Endothelial cell of umbilical vein (primary cell): ENCODE data around the gene C11orf68. TPM values are rescaled to one million over a fixed set of nuclear protein-coding genes. Genes with fewer than 3 reads are reported as not detected.

Experiments used
- BruUV-seq: library from RNA; stranded (reverse); fragments of 400-500 nt; replicated peaks from 2 replicates; lab custom pipeline; 2021; lab: Mats Ljungman, UMichigan
- CTCF ChIA-PET: fragments of 300-600, 350-600 bp; sonication (Branson Sonifier 250); formaldehyde crosslinking; loops from one replicate; lab custom pipeline; 2021; ENCODE audit warnings: antibody characterized with exemption, inconsistent platforms; lab: Charles Lee
- POLR2A ChIA-PET: fragments of 300-600, 350-600 bp; sonication (Branson Sonifier 250); formaldehyde crosslinking; loops from one replicate; lab custom pipeline; 2021; ENCODE audit warnings: antibody characterized with exemption, inconsistent platforms; lab: Charles Lee
- DNase-seq: peaks from one replicate; pipeline ENCODE4 v3.0.0-alpha.2; 2011; ENCODE audit warnings: low read depth, low spot score
- FAIRE-seq: peaks from 2 replicates; lab custom pipeline; 2011; peaks lifted over from hg19 to GRCh38; lab: Jason Lieb, UNC
- H2AFZ ChIP-seq: 2 replicates; pipeline ENCODE4 v1.6.0; 2012; ENCODE audit warnings: low read depth, low read length, control low read depth, inconsistent platforms
- H3K27ac ChIP-seq: 2 replicates; pipeline ENCODE4 v1.5.1; 2011; ENCODE audit warnings: low read depth, mild to moderate bottlenecking, control low read depth, low read length, moderate library complexity; ENCODE audit not compliant: insufficient read depth
- H3K27me3 ChIP-seq, 2 experiments: 2 replicates each; pipeline versions ENCODE4 v1.6.0 to v1.6.1; 2011; ENCODE audit warnings: low read length in 2 of 2, mixed read lengths in 1 of 2; ENCODE audit not compliant: control insufficient read depth in 2 of 2, insufficient read depth in 2 of 2
- H3K36me3 ChIP-seq, 2 experiments: 2 replicates in 1 of 2; 3 replicates in 1 of 2; pipeline ENCODE4 v1.5.1; 2011; ENCODE audit warnings: low read length in 2 of 2, mild to moderate bottlenecking in 1 of 2, moderate library complexity in 1 of 2; ENCODE audit not compliant: control insufficient read depth in 2 of 2, insufficient read depth in 2 of 2; ENCODE audit errors: extremely low read depth in 1 of 2
- H3K4me1 ChIP-seq: 3 replicates; pipeline ENCODE4 v1.5.1; 2011; ENCODE audit warnings: mild to moderate bottlenecking, low read length; ENCODE audit not compliant: control insufficient read depth, insufficient read depth; ENCODE audit errors: extremely low read depth
- H3K4me2 ChIP-seq: 2 replicates; pipeline ENCODE4 v1.6.1; 2011; ENCODE audit warnings: low read length, control low read depth, mixed read lengths; ENCODE audit not compliant: insufficient read depth
- H3K4me3 ChIP-seq, 3 experiments: fragments of 200-600 bp in 1 of 3; sonication (generic), shearing (Covaris generic) in 1 of 3; replicated peaks in 1 of 3; 2 replicates each; pipeline ENCODE4 v1.5.1; 2011 to 2016; ENCODE audit warnings: control low read depth in 3 of 3, low read length in 3 of 3, mild to moderate bottlenecking in 2 of 3, inconsistent platforms in 1 of 3, low read depth in 1 of 3, moderate library complexity in 1 of 3; ENCODE audit not compliant: insufficient read depth in 1 of 3
- H3K79me2 ChIP-seq: 2 replicates; pipeline ENCODE4 v1.6.0; 2012; ENCODE audit warnings: low read length, inconsistent platforms; ENCODE audit not compliant: control insufficient read depth, insufficient read depth
- H3K9ac ChIP-seq: replicated peaks from 2 replicates; pipeline ENCODE3; 2011; ENCODE audit warnings: low read length, control low read depth; ENCODE audit not compliant: insufficient read depth; ENCODE audit errors: extremely low read depth
- H3K9me1 ChIP-seq: replicated peaks from 3 replicates; pipeline ENCODE4 v1.6.0; 2011; ENCODE audit warnings: mild to moderate bottlenecking, low read length; ENCODE audit not compliant: control insufficient read depth, insufficient read depth; ENCODE audit errors: extremely low read depth
- H3K9me3 ChIP-seq: replicated peaks from 2 replicates; pipeline ENCODE4 v1.5.1; 2012; ENCODE audit warnings: low read length, inconsistent platforms; ENCODE audit not compliant: control insufficient read depth, insufficient read depth
- H4K20me1 ChIP-seq: replicated peaks from 2 replicates; pipeline ENCODE3; 2011; ENCODE audit warnings: mild to moderate bottlenecking, low read length; ENCODE audit not compliant: control insufficient read depth, insufficient read depth; ENCODE audit errors: extremely low read depth
- EZH2 ChIP-seq: IDR thresholded peaks from 2 replicates; pipeline ENCODE4 v1.6.1; 2012; ENCODE audit warnings: borderline replicate concordance, low read depth, mild to moderate bottlenecking, moderate library complexity, low read length, inconsistent platforms; ENCODE audit not compliant: severe bottlenecking
- FOS ChIP-seq: IDR thresholded peaks from 2 replicates; pipeline ENCODE4 v1.6.1; 2011; ENCODE audit warnings: mild to moderate bottlenecking, low read length, moderate library complexity, borderline replicate concordance; ENCODE audit not compliant: insufficient read depth
- GATA2 ChIP-seq: IDR thresholded peaks from 2 replicates; pipeline ENCODE4 v1.7.0; 2011; ENCODE audit warnings: low read depth, mild to moderate bottlenecking, moderate library complexity, mixed read lengths, low read length; ENCODE audit not compliant: insufficient read length, insufficient read depth
- JUN ChIP-seq: IDR thresholded peaks from 2 replicates; pipeline ENCODE4 v1.6.1; 2011; ENCODE audit warnings: borderline replicate concordance, low read depth; ENCODE audit not compliant: insufficient read length, insufficient read depth
- MYC ChIP-seq: IDR thresholded peaks from one replicate; pipeline ENCODE4 v1.6.1; 2011; ENCODE audit warnings: mild to moderate bottlenecking, low read depth, low read length
- POLR2A ChIP-seq: IDR thresholded peaks from 2 replicates; pipeline ENCODE4 v1.6.1; 2012; ENCODE audit warnings: low read depth, mild to moderate bottlenecking, control low read depth, low read length
- POLR2AphosphoS5 ChIP-seq: IDR thresholded peaks from 2 replicates; pipeline ENCODE4 v1.6.1; 2012; ENCODE audit warnings: low read depth, mild to moderate bottlenecking, control low read depth, low read length, moderate library complexity; ENCODE audit not compliant: insufficient read depth
- dilution Hi-C: fragments of 300-500 bp; cut with MboI; formaldehyde crosslinking; loops from one replicate; pipeline ENCODE4 v1.15.0; 2019; ENCODE audit warnings: low sequenced_read_pairs; ENCODE audit not compliant: extremely low pct_ligation_motif_present
- intact Hi-C: fragments of 100-400 bp; cut with micrococcal nuclease; formaldehyde crosslinking; loops from one replicate; pipeline ENCODE4 v1.10.0; 2022
- polyA plus RNA-seq, 4 experiments: library from polyadenylated mRNA; depleted of rRNA in 3 of 4; stranded (reverse) in 3 of 4; unstranded in 1 of 4; fragments of >200 nt; gene quantifications; 2 replicates each; pipeline versions ENCODE4 v1.2.1 to v1.2.3, GENCODE V29; 2011 to 2012; ENCODE audit warnings: missing spikeins in 1 of 4
- total RNA-seq: library from RNA; stranded (reverse); gene quantifications from 2 replicates; pipeline ENCODE4 v1.2.3, GENCODE V29; 2021
- TF ChIP-seq, protein P1 (sequence below): IDR thresholded peaks from 2 replicates; pipeline ENCODE4 v1.6.1; 2011; ENCODE audit not compliant: insufficient read depth, insufficient read length
- TF ChIP-seq, protein P2 (sequence below), 2 donors: IDR thresholded peaks; 1 replicate in 1 of 2; 2 replicates in 1 of 2; pipeline ENCODE4 v1.5.1; 2011; ENCODE audit warnings: low read length in 2 of 2, mild to moderate bottlenecking in 2 of 2, moderate library complexity in 2 of 2, control low read depth in 1 of 2, inconsistent platforms in 1 of 2, low read depth in 1 of 2; ENCODE audit not compliant: insufficient read depth in 1 of 2; ENCODE audit errors: extremely low read depth in 1 of 2

C11orf68 gene
- total and polyA plus RNA-seq, 2 donors (not counting 3 experiments of a cell fraction or from before 2014, with no cell fraction given): 35.6 to 66.5 TPM

DNA sequence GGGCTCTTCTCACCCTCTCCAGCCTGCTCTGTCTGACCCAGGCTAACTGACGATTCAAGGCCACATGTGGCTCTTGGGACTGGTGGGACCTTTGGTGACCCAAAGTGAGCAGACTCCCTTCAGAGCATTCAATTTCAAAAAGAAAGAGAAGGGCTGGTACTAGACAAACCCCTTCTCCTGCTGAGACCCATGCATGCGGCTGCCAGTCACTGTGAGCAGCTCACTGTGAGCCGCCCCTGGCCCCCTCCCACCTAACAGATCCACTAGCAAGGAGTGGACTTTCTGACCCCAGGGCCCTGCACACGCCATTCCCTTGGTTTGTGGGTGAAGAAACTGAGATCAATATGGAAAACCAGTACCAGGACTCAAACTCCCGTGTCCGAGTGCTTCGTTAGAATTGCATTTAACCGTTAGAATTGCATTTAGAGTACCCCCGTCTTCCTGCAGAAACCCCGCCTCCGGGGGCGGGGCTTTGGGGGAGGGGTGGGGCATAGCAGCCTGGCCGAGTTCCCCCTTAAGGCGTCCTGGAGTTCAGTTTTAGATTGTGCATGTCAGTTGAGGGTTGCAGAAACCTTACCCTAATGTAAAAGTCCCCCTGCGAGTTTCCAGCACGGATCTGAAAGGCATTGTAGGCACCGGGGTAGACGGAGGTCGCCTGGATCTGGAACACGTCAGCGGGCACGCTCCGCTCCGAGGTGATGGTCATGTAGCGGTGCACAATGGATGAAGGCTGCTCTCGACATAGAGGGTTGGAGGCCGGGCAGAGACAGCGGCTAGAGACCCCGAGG is 51.4 kb downstream of the C11orf68 start:
- no peaks in the 10 kb centered on the region for H4K20me1 ChIP-seq
- CTCF ChIA-PET: interaction anchor here (2.2 to 7.1 kb wide), 4 partner anchors 7 to 20 kb away, joined by 8 to 73 read pairs (median 12); partner anchors contain the start of genes CFL1, FIBP and MUS81

More for the DNA sequence above, 51.4 kb downstream of the C11orf68 start:
- TF ChIP-seq POLR2A: no peak
- TF ChIP-seq JUN: no peak
- TF ChIP-seq, protein P1, sequence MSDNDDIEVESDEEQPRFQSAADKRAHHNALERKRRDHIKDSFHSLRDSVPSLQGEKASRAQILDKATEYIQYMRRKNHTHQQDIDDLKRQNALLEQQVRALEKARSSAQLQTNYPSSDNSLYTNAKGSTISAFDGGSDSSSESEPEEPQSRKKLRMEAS: no peak
- TF ChIP-seq MYC: no peak
- no peak for TF ChIP-seq EZH2
- TF ChIP-seq, protein P2, sequence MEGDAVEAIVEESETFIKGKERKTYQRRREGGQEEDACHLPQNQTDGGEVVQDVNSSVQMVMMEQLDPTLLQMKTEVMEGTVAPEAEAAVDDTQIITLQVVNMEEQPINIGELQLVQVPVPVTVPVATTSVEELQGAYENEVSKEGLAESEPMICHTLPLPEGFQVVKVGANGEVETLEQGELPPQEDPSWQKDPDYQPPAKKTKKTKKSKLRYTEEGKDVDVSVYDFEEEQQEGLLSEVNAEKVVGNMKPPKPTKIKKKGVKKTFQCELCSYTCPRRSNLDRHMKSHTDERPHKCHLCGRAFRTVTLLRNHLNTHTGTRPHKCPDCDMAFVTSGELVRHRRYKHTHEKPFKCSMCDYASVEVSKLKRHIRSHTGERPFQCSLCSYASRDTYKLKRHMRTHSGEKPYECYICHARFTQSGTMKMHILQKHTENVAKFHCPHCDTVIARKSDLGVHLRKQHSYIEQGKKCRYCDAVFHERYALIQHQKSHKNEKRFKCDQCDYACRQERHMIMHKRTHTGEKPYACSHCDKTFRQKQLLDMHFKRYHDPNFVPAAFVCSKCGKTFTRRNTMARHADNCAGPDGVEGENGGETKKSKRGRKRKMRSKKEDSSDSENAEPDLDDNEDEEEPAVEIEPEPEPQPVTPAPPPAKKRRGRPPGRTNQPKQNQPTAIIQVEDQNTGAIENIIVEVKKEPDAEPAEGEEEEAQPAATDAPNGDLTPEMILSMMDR (IDR thresholded peaks at IDR 0.05; ENCODE audit: extremely low read depth in 1 of 2, insufficient read depth in 1 of 2, low read depth in 1 of 2, low read length in 2 of 2): no peak
- no peak for TF ChIP-seq POLR2AphosphoS5
- no peak for TF ChIP-seq FOS
- no peak for TF ChIP-seq GATA2
- FAIRE-seq (no peak), DNase-seq (no peak)
- dilution Hi-C loops (no loop called here), intact Hi-C loops (no loop called here)
- Histone ChIP-seq H2AFZ (no peak overlapping the region), H3K79me2 (peaks cover 17% of the 10 kb centered on the region), H3K9me1 (no peaks in the 10 kb centered on the region), H3K4me3 (no peak overlapping the region), H3K9ac (no peak overlapping the region), H3K27me3 (no peaks in the 10 kb centered on the region), H3K4me2 (no peak overlapping the region), H3K36me3 (peaks cover 9 to 50% of the 10 kb centered on the region in 2 experiments), H3K27ac (no peak overlapping the region), H3K9me3 (no peaks in the 10 kb centered on the region), H3K4me1 (peaks cover 14% of the 10 kb centered on the region)
- no TSS peak for BruUV-seq
- POLR2A ChIA-PET: no interaction called here

Other genes with a start within 250 kb of the C11orf68 start
- gene KAT5, start 206.8 kb downstream of the C11orf68 start, total RNA-seq: 48.8 and 50.2 TPM in 2 replicates
- 31.4 and 35.8 TPM in 2 replicates for gene KAT5, start 206.8 kb downstream of the C11orf68 start, polyA plus RNA-seq
- gene RNASEH2C, start 198.3 kb downstream of the C11orf68 start, total RNA-seq: 46.4 and 62.0 TPM in 2 replicates
- gene RNASEH2C, start 198.3 kb downstream of the C11orf68 start, polyA plus RNA-seq: 110 and 113 TPM in 2 replicates
- gene AP5B1, start 138.1 kb downstream of the C11orf68 start, total RNA-seq: 15.3 and 15.5 TPM in 2 replicates
- 9.2 and 13.0 TPM in 2 replicates for gene AP5B1, start 138.1 kb downstream of the C11orf68 start, polyA plus RNA-seq
- gene OVOL1, start 132.0 kb downstream of the C11orf68 start, total RNA-seq: not detected in 2 replicates
- not detected in 2 replicates for gene OVOL1, start 132.0 kb downstream of the C11orf68 start, polyA plus RNA-seq
- gene SNX32, start 85.1 kb downstream of the C11orf68 start, total RNA-seq: 1.0 TPM in 1 of 2 replicates, not detected in the other
- gene SNX32, start 85.1 kb downstream of the C11orf68 start, polyA plus RNA-seq: 0.19 and 0.29 TPM in 2 replicates
- gene CFL1, start 60.9 kb downstream of the C11orf68 start, total RNA-seq: 1,783 and 1,844 TPM in 2 replicates
- 2,403 and 2,689 TPM in 2 replicates for gene CFL1, start 60.9 kb downstream of the C11orf68 start, polyA plus RNA-seq
- gene MUS81, start 58.6 kb downstream of the C11orf68 start, total RNA-seq: 68.4 and 76.9 TPM in 2 replicates
- gene MUS81, start 58.6 kb downstream of the C11orf68 start, polyA plus RNA-seq: 57.9 and 64.5 TPM in 2 replicates
- 76.5 and 81.7 TPM in 2 replicates for gene EFEMP2, start 46.3 kb downstream of the C11orf68 start, total RNA-seq
- 207 and 259 TPM in 2 replicates for gene EFEMP2, start 46.3 kb downstream of the C11orf68 start, polyA plus RNA-seq
- not detected in 2 replicates for gene CTSW, start 39.2 kb downstream of the C11orf68 start, total RNA-seq
- not detected in 2 replicates for gene CTSW, start 39.2 kb downstream of the C11orf68 start, polyA plus RNA-seq
- gene FIBP, start 30.6 kb downstream of the C11orf68 start, total RNA-seq: 88.5 and 105 TPM in 2 replicates
- gene FIBP, start 30.6 kb downstream of the C11orf68 start, polyA plus RNA-seq: 162 and 210 TPM in 2 replicates
- 103 and 105 TPM in 2 replicates for gene CCDC85B, start 28.4 kb downstream of the C11orf68 start, total RNA-seq
- 107 and 132 TPM in 2 replicates for gene CCDC85B, start 28.4 kb downstream of the C11orf68 start, polyA plus RNA-seq
- gene FOSL1, start 18.7 kb downstream of the C11orf68 start, total RNA-seq: 52.6 and 53.8 TPM in 2 replicates
- 16.6 and 18.1 TPM in 2 replicates for gene FOSL1, start 18.7 kb downstream of the C11orf68 start, polyA plus RNA-seq
- 114 and 118 TPM in 2 replicates for gene DRAP1, start 364 bp upstream of the C11orf68 start, total RNA-seq
- 73.5 and 74.9 TPM in 2 replicates for gene DRAP1, start 364 bp upstream of the C11orf68 start, polyA plus RNA-seq
- gene TSGA10IP, start 26.4 kb upstream of the C11orf68 start, total RNA-seq: not detected in 2 replicates
- not detected in 2 replicates for gene TSGA10IP, start 26.4 kb upstream of the C11orf68 start, polyA plus RNA-seq
- 58.9 and 62.7 TPM in 2 replicates for gene SART1, start 42.7 kb upstream of the C11orf68 start, total RNA-seq
- 17.3 and 21.8 TPM in 2 replicates for gene SART1, start 42.7 kb upstream of the C11orf68 start, polyA plus RNA-seq
- gene EIF1AD, start 83.1 kb upstream of the C11orf68 start, total RNA-seq: 39.7 and 42.4 TPM in 2 replicates
- gene EIF1AD, start 83.1 kb upstream of the C11orf68 start, polyA plus RNA-seq: 35.7 and 39.3 TPM in 2 replicates
- 246 and 269 TPM in 2 replicates for gene BANF1, start 83.4 kb upstream of the C11orf68 start, total RNA-seq
- 367 and 376 TPM in 2 replicates for gene BANF1, start 83.4 kb upstream of the C11orf68 start, polyA plus RNA-seq
- gene CST6, start 92.9 kb upstream of the C11orf68 start, total RNA-seq: 0.46 and 0.92 TPM in 2 replicates
- 2.2 and 2.5 TPM in 2 replicates for gene CST6, start 92.9 kb upstream of the C11orf68 start, polyA plus RNA-seq
- 1.0 and 1.3 TPM in 2 replicates for gene CATSPER1, start 107.4 kb upstream of the C11orf68 start, total RNA-seq
- gene CATSPER1, start 107.4 kb upstream of the C11orf68 start, polyA plus RNA-seq: 0.68 and 0.89 TPM in 2 replicates
- not detected in 2 replicates for gene GAL3ST3, start 130.1 kb upstream of the C11orf68 start, total RNA-seq
- gene GAL3ST3, start 130.1 kb upstream of the C11orf68 start, polyA plus RNA-seq: 0.15 and 0.24 TPM in 2 replicates
- 179 and 196 TPM in 2 replicates for gene SF3B2, start 133.3 kb upstream of the C11orf68 start, total RNA-seq
- 99.4 and 132 TPM in 2 replicates for gene SF3B2, start 133.3 kb upstream of the C11orf68 start, polyA plus RNA-seq
- 52.8 and 64.4 TPM in 2 replicates for gene PACS1, start 151.2 kb upstream of the C11orf68 start, total RNA-seq
- 24.8 and 26.4 TPM in 2 replicates for gene PACS1, start 151.2 kb upstream of the C11orf68 start, polyA plus RNA-seq